ENCODE results near the gene RNF225.

- no peak for TF ChIP-seq ZNF331 (CRISPR knock-in tag; IDR thresholded peaks at IDR 0.05)
- TF ChIP-seq YEATS4 (CRISPR knock-in tag; IDR thresholded peaks at IDR 0.05; ENCODE audit: borderline replicate concordance) = no peak
- no peak for TF ChIP-seq NFRKB (IDR thresholded peaks at IDR 0.05)
- no peak for TF ChIP-seq REST (IDR thresholded peaks at IDR 0.05; ENCODE audit: borderline replicate concordance in 1 of 2, low read depth in 1 of 2, low read length in 2 of 2)
- TF ChIP-seq ZNF687 (CRISPR knock-in tag; IDR thresholded peaks at IDR 0.05) = no peak
- TF ChIP-seq RELA (CRISPR knock-in tag; IDR thresholded peaks at IDR 0.05) = no peak
- TF ChIP-seq, protein P1, sequence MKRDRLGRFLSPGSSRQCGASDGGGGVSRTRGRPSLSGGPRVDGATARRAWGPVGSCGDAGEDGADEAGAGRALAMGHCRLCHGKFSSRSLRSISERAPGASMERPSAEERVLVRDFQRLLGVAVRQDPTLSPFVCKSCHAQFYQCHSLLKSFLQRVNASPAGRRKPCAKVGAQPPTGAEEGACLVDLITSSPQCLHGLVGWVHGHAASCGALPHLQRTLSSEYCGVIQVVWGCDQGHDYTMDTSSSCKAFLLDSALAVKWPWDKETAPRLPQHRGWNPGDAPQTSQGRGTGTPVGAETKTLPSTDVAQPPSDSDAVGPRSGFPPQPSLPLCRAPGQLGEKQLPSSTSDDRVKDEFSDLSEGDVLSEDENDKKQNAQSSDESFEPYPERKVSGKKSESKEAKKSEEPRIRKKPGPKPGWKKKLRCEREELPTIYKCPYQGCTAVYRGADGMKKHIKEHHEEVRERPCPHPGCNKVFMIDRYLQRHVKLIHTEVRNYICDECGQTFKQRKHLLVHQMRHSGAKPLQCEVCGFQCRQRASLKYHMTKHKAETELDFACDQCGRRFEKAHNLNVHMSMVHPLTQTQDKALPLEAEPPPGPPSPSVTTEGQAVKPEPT (CRISPR knock-in tag; IDR thresholded peaks at IDR 0.05; ENCODE audit: low read depth) = no peak
- no peak for TF ChIP-seq ZNF781 (CRISPR knock-in tag; IDR thresholded peaks at IDR 0.05; ENCODE audit: borderline replicate concordance, not compliant biosample characterization)
- no peak for TF ChIP-seq KAT7 (CRISPR knock-in tag; IDR thresholded peaks at IDR 0.05; ENCODE audit: borderline replicate concordance)
- TF ChIP-seq DPF2 (CRISPR knock-in tag; IDR thresholded peaks at IDR 0.05; ENCODE audit: borderline replicate concordance, low read depth) = no peak
- TF ChIP-seq POLR2A (IDR thresholded peaks at IDR 0.05; ENCODE audit: insufficient read depth in 1 of 2, low read depth in 2 of 2, low read length in 2 of 2) = no peak
- no peak for TF ChIP-seq MAFG (CRISPR knock-in tag; IDR thresholded peaks at IDR 0.05)
These were observed 45.9 kb upstream of the RNF225 start for GRCh38 chr19:58349590-58349989.
